GM12874 (cell line): ENCODE data around the gene RHD.
A peak's percentile ranks its signal among the peaks of the same experiment; 100 is the strongest.
"Not testable (repeated sequence)": the region's sequence is repeated elsewhere in the genome, so short reads cannot be mapped to it uniquely, and the experiment has no call there.

Experiments used
- TF ChIP-seq, protein P1 (sequence below): IDR thresholded peaks from 2 replicates; pipeline ENCODE4 v1.5.1; 2011; ENCODE audit warnings: low read depth, mild to moderate bottlenecking, control low read depth, low read length, moderate library complexity; ENCODE audit not compliant: insufficient read depth

RHD gene

DNA sequence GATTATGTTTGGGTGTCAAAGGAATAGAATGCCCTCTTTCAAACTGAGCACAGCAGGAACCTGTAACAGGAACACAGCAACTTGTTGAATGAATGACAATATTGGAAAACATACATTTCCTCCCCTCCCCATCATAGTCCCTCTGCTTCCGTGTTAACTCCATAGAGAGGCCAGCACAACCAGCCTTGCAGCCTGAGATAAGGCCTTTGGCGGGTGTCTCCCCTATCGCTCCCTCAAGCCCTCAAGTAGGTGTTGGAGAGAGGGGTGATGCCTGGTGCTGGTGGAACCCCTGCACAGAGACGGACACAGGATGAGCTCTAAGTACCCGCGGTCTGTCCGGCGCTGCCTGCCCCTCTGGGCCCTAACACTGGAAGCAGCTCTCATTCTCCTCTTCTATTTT is at the start of gene RHD:
Gene RHD, plus strand, starts transcription at position 272 of the 400 bp plus-strand sequence. Its CDS starts 39 bp downstream, at position 311.
- TF ChIP-seq, protein P1, sequence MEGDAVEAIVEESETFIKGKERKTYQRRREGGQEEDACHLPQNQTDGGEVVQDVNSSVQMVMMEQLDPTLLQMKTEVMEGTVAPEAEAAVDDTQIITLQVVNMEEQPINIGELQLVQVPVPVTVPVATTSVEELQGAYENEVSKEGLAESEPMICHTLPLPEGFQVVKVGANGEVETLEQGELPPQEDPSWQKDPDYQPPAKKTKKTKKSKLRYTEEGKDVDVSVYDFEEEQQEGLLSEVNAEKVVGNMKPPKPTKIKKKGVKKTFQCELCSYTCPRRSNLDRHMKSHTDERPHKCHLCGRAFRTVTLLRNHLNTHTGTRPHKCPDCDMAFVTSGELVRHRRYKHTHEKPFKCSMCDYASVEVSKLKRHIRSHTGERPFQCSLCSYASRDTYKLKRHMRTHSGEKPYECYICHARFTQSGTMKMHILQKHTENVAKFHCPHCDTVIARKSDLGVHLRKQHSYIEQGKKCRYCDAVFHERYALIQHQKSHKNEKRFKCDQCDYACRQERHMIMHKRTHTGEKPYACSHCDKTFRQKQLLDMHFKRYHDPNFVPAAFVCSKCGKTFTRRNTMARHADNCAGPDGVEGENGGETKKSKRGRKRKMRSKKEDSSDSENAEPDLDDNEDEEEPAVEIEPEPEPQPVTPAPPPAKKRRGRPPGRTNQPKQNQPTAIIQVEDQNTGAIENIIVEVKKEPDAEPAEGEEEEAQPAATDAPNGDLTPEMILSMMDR = not testable (repeated sequence)

DNA sequence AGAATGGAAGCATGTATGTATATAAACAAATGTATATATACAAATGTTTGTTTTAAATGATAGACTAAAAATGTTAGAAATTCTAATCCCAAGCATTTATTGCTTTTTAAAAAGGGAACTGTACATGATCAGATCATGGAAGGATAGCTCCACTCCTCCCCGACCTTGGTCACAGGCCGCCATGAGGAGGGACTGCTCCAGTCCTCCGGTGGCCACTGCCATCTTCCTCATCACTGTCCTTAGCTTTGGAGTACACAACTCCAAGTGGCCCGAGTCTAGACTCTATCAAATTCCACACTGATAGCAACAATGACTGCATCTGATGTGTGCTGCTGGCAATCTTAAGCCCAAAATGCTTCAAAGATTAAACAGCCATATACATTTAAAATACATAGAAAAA is 49.7 kb upstream of the RHD start:
- TF ChIP-seq, protein P1 = no peak

DNA sequence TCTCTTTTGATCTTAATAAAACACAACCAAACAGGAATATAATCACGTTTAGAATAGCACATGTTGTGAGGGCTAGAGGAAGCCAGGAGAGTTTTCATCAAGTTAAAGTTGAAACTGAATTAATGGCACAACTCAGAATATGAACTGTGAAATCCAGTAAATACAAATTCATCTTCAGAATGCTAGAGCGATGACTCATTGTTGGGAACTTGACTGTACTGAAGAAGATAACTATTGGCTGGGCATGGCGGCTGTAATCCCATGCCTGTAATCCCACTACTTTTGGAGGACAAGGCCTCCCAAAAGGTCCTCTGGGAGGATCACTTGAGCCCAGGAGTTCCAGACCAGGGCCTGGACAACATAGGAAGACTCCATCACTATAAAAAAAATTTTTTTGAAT is 48.8 kb upstream of the RHD start:
- TF ChIP-seq, protein P1 = no peak

DNA sequence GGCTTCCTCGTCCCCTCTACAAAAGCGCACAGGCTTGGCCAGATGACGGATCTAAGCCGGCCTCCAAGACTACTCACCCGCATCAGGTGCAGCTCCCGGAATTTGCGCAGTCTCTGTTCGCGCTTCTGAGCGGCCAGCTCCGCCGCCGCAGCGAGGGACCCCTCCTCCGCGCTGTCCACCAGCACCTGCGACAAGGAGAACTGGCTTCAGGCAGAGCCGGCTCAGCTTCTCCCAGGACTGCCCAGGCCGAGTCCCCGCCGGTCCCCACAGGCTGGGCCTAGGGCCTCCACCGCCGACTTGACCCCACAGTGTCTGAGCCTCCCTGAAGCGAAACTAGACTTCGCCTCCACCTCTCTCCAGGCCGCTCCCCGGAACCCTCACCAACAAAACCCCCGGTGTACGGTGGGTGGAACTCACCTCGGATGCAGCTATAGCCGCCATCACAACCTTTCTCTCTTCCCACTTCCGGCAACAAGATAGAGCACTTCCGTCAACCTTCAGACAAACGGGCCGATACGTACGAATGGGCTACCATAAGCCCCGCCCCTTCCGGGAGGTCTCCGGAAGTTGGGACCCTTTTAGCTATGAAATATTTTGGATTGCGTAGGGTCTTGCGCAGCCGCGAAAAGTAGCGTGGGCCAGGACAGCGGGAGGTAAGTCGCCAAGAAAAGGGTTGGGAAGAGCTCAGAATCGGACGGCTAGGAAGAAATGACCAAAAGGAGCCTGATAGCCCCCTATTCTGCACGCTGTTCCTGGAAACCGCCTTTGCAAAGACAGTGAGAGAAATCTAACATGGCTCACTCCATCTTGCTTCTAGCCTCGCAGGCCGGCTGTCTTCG is 40.1 kb upstream of the RHD start, which contains the start of gene SYF2:
Gene SYF2, minus strand, starts transcription at position 476 of the 839 bp plus-strand sequence. Its CDS starts 35 bp downstream, at position 441.
- TF ChIP-seq, protein P1 = no peak

DNA sequence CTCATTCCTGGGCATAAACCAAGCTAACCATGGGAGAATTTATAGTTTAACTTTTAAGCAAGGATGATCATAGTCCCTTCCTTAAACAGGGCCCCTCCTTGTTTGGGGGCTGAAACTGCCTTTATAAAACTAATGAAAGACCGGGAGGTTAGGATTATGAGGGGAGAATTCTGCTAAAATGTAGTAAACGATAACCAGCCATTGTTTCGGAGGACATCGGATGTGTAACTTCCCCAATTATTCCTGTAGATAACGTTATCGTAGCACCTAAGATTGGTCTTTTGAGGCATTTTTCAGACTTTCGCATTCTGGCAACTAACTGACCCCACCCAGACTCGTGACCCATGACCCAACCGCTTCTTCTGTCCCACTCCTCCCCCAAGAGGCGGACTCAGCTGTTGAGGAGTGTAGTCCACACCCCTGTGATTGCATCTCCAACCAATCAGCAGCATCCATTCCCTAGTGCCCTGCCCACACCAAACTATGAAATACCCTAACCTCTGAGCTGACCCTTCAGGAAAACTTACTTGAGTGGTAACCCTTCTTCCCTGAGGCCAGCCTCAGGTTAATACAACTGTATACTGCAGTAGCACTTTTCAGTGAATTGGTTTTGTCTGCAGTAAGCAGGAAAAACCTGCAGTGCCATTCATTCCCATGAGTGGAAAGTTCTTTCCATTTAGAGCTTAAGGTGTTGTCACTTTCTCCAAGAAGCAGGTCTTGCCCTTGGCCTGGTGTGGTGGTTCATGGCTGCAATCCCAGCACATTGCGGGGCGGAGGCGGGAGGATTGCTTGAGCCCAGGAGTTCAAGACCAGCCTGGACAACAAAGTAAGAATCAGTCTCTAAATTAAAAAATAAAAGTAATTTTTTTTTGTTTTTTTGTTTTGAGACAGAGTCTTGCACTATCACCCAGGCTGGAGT is 39.2 kb upstream of the RHD start:
- TF ChIP-seq, protein P1 = no peak

DNA sequence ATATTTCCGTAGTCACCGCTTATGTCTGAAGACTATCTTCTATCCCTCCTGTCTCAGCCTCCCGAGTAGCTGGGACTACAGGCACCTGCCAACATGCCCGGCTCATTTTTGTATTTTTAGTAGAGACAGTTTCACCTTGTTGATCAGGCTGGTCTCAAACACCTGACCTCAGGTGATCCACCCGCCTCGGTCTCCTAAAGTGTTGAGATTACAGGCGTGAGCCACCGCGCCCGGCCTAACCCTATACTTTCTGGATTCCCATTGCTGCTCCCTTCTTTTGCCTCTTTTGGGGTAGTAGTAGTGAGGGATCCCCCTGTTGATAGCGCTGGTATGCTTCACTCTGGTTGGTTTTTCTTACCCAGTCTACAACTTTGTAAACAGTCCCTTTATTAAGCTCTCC is 34.3 kb upstream of the RHD start:
- TF ChIP-seq, protein P1 = no peak

DNA sequence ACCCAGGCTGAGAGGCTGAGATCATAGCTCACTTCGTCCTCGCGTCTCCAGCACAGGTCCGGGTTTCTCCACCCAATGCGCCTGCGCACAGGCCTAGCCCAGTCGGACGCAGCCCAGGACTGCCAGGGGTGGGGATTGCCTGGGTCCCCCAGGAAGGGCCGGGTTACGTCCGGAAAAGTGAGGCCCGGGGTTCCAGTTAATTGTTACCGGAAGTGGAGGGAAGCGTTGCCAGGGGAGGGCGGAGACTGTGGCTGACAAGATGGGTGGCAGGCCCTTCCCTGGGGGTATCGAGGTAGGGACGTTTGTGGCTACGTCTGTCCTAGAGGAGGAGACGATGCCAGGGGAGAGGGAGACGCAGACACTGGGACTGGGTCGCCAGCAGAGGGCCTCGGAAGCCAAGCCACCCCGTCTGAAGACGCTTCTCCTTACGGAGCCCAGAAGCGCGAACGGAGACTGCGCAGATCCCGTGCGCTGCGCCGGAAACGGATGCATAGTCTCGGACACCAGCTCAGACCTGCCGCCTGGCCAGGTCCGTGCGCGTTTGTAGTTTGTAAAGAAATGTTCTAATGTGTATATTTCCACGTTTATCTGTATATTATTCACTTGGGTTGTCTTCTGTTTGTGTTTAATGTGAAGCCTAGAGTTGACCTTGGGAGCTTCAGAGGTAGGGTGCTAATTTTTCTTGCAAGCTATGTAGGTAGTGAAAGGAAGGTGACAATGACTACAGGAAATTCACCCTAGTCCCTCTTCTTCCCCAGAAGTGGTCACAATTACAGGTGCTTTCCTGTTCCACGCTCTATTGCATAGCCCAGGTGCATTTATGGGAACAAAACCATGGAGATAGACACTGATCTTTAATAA is 32.4 kb upstream of the RHD start:
- TF ChIP-seq, protein P1 = peak; percentile 73
